ENCODE data around the gene LSM3.

LSM3 gene

DNA sequence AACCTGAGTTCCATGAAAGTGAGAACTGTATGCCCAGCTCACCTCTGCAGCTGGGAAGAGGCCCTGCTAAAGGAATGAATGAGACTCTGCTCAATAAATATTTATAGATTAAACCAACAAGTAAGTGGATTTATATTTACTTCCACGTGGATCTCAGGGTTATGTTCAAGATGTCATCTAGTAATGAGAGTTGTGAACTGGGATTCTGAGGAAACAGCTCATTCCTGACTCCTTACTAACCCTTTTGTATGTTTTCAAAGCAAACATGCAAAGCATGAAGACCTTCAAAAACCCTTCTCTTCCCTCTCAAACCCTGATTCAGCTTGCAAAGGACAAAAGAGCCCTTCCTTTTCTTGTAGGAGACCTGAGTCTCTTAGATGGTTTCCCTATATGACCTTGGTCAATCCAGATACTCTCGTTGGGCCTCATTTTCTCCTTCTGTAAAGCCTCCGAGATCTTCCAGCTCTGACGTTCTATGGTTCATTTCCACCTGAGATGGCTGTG, 53.4 kb downstream of the LSM3 start:
- DNase-seq (ENCODE audit: low spot score): no peak
- TF ChIP-seq CTCF (IDR thresholded peaks at IDR 0.05; ENCODE audit: extremely low read depth, insufficient read depth, missing control alignments): no peak
- in situ Hi-C loops (cut with MboI; ENCODE audit: low pct_unique_long_range_greater_than_20kb, low sequenced_read_pairs, unreplicated experiment): no loop called here

- TF ChIP-seq CTCF (IDR thresholded peaks at IDR 0.05; ENCODE audit: extremely low read depth, insufficient read depth, missing control alignments): no peak
- no peak for DNase-seq (ENCODE audit: low spot score)
- in situ Hi-C loops (cut with MboI; ENCODE audit: low pct_unique_long_range_greater_than_20kb, low sequenced_read_pairs, unreplicated experiment): no loop called here
Observed at GRCh38 chr3:14234251-14235002, 55.8 kb downstream of the LSM3 start.

DNA sequence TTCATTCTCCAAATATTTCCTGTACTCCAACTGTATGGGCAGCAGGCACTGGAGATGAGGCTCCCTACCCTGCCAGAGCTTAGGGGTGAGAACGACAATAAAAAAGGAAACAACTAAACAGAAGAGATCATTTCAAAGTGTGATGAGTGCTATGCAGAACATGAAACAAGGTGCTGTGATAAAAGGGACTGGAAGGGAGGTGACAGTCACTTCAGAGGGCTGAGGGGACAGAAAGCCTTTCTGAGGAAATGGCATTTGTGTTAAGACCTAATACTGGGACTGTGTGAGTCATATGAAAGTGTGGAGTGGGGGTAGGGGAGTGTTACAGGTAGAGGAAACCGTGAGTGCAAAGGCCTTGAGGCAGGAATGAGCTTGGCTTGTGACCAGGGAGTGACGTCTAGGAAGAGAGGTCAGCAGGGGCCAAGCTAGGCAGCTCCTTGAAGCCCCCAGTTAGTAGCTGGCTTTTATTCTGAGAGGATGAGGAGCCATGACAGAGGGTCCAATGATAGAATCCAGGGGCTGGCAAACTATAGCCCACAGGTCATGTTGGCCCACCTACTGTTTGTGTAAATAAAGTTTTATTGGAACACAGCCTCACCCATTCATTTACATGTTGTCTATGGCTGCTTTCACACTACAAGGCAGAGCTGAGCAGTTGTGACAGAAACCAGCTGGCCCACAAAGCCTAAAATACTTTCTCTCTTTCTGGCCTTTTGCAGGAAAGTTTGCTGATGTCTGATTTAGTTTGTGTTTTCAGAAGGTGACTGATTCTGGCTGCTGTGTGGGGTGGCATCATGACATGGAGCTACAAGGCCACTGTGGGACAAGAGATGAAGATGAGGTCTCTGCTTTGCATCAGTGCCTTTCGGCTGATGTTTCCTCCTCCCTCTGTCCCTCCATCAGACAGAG, 56.6 kb downstream of the LSM3 start:
- TF ChIP-seq CTCF (IDR thresholded peaks at IDR 0.05; ENCODE audit: extremely low read depth, insufficient read depth, missing control alignments): no peak
- in situ Hi-C loops (cut with MboI; ENCODE audit: low pct_unique_long_range_greater_than_20kb, low sequenced_read_pairs, unreplicated experiment): no loop called here
- no peak for DNase-seq (ENCODE audit: low spot score)

- in situ Hi-C loops (cut with MboI; ENCODE audit: low pct_unique_long_range_greater_than_20kb, low sequenced_read_pairs, unreplicated experiment): no loop called here
Observed at GRCh38 chr3:14235912-14236295, 57.3 kb downstream of the LSM3 start.

GRCh38 chr3:14236902-14237301, 58.3 kb downstream of the LSM3 start:
- TF ChIP-seq CTCF (IDR thresholded peaks at IDR 0.05; ENCODE audit: extremely low read depth, insufficient read depth, missing control alignments): no peak
- in situ Hi-C loops (cut with MboI; ENCODE audit: low pct_unique_long_range_greater_than_20kb, low sequenced_read_pairs, unreplicated experiment): no loop called here

More at GRCh38 chr3:14235912-14236295, 57.3 kb downstream of the LSM3 start:
- DNase-seq (ENCODE audit: low spot score): no peak
- TF ChIP-seq CTCF (IDR thresholded peaks at IDR 0.05; ENCODE audit: extremely low read depth, insufficient read depth, missing control alignments): no peak

DNA sequence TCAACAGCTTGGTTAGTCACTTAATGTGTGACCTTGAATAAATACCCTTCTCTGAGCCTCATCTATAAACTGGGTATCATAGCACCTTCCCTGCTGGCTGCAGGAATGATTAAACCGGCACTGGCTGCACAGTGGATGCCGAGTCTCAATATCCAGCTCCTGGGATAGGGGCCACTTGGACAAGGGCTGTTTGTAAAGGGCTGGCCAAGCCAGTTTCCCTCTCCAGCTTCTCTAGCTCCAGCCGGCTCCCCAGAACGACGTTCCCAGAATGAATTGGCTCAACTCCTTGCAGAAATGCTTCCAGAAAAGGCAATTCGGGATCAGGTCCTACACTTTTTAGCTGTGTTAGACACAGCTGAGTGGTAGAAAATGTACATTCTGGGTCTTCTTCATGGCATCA, 58.8 kb downstream of the LSM3 start:
- in situ Hi-C loops (cut with MboI; ENCODE audit: low pct_unique_long_range_greater_than_20kb, low sequenced_read_pairs, unreplicated experiment): no loop called here
- no peak for DNase-seq (ENCODE audit: low spot score)
- no peak for TF ChIP-seq CTCF (IDR thresholded peaks at IDR 0.05; ENCODE audit: extremely low read depth, insufficient read depth, missing control alignments)

More at GRCh38 chr3:14236902-14237301, 58.3 kb downstream of the LSM3 start:
- DNase-seq (ENCODE audit: low spot score): no peak
